CD14-positive monocyte (primary cell): Measurements from ENCODE around the gene HCN2. TPM values are rescaled to one million over a fixed set of nuclear protein-coding genes. Genes with fewer than 3 reads are reported as not detected.

ENCODE experiments used
- DNase-seq, 3 donors: peaks; one replicate each; pipeline ENCODE4 v3.0.0-alpha.2; 2011 to 2022
- H2AFZ ChIP-seq: 2 replicates; pipeline ENCODE4 v1.6.0; 2012; ENCODE audit warnings: mild to moderate bottlenecking, low read depth, low read length, inconsistent platforms; ENCODE audit not compliant: insufficient read depth, poor library complexity, severe bottlenecking
- H3K27ac ChIP-seq, 2 donors: 1 replicate in 1 of 2; 2 replicates in 1 of 2; pipeline ENCODE4 v1.5.1; 2012 to 2013; ENCODE audit warnings: low read length in 2 of 2, control low read depth in 1 of 2, inconsistent platforms in 1 of 2, low read depth in 1 of 2, mild to moderate bottlenecking in 1 of 2
- H3K27me3 ChIP-seq, 2 donors: one replicate each; pipeline versions ENCODE4 v1.6.0 to v1.6.1; 2011 to 2013; ENCODE audit warnings: low read length in 2 of 2; ENCODE audit not compliant: control insufficient read depth in 2 of 2, insufficient read depth in 2 of 2
- H3K36me3 ChIP-seq, 2 donors: replicated peaks in 1 of 2; 1 replicate in 1 of 2; 2 replicates in 1 of 2; pipeline versions ENCODE4 v1.5.1 to v1.6.1; 2012 to 2013; ENCODE audit warnings: low read length in 2 of 2, control low read depth in 1 of 2, inconsistent platforms in 1 of 2, mild to moderate bottlenecking in 1 of 2; ENCODE audit not compliant: insufficient read depth in 2 of 2, control insufficient read depth in 1 of 2
- H3K4me1 ChIP-seq, 2 donors: 1 replicate in 1 of 2; 2 replicates in 1 of 2; pipeline versions ENCODE4 v1.5.1 to v1.6.1; 2012 to 2013; ENCODE audit warnings: low read length in 2 of 2, control low read depth in 1 of 2, inconsistent platforms in 1 of 2, mild to moderate bottlenecking in 1 of 2, moderate library complexity in 1 of 2; ENCODE audit not compliant: insufficient read depth in 2 of 2, control insufficient read depth in 1 of 2
- H3K4me2 ChIP-seq: replicated peaks from 2 replicates; pipeline ENCODE3; 2012; ENCODE audit warnings: low read length, moderate library complexity, mild to moderate bottlenecking; ENCODE audit not compliant: poor library complexity, severe bottlenecking; ENCODE audit errors: extremely low read depth
- H3K4me3 ChIP-seq, 3 experiments: fragments of 200-600 bp in 1 of 3; sonication (generic) in 1 of 3; replicated peaks in 1 of 3; 1 replicate in 2 of 3; 2 replicates in 1 of 3; pipeline ENCODE4 v1.5.1; 2011 to 2013; ENCODE audit warnings: low read length in 3 of 3, mild to moderate bottlenecking in 3 of 3, control low read depth in 2 of 3, low read depth in 2 of 3, inconsistent platforms in 1 of 3, moderate library complexity in 1 of 3
- H3K79me2 ChIP-seq: 2 replicates; pipeline ENCODE4 v1.6.0; 2012; ENCODE audit warnings: mild to moderate bottlenecking, control low read depth, inconsistent platforms, low read length, moderate library complexity; ENCODE audit not compliant: insufficient read depth
- H3K9ac ChIP-seq: 2 replicates; pipeline ENCODE4 v1.6.0; 2017; ENCODE audit warnings: low read length, mild to moderate bottlenecking; ENCODE audit not compliant: insufficient read depth, poor library complexity, severe bottlenecking
- H3K9me3 ChIP-seq, 2 donors: replicated peaks in 1 of 2; 1 replicate in 1 of 2; 2 replicates in 1 of 2; pipeline versions ENCODE4 v1.5.1 to v1.6.1; 2012 to 2013; ENCODE audit warnings: low read length in 2 of 2, control low read depth in 1 of 2; ENCODE audit not compliant: control insufficient read depth in 1 of 2, insufficient read depth in 1 of 2
- H4K20me1 ChIP-seq: 2 replicates; pipeline ENCODE4 v1.6.0; 2012; ENCODE audit warnings: mild to moderate bottlenecking, low read length, control low read depth, moderate library complexity; ENCODE audit not compliant: insufficient read depth
- H3K27ac Mint-ChIP-seq, 7 donors: one replicate each; pipeline ENCODE4 v1.8.0; 2020; ENCODE audit warnings: mild to moderate bottlenecking in 7 of 7, mixed read lengths in 7 of 7, moderate library complexity in 6 of 7, inconsistent platforms in 2 of 7
- H3K27me3 Mint-ChIP-seq, 3 donors: one replicate each; pipeline ENCODE4 v1.8.0; 2021 to 2022; ENCODE audit warnings: low read depth in 3 of 3, mild to moderate bottlenecking in 3 of 3, mixed read lengths in 3 of 3, moderate library complexity in 3 of 3, inconsistent platforms in 1 of 3
- H3K36me3 Mint-ChIP-seq, 2 donors: one replicate each; pipeline ENCODE4 v1.8.0; 2020; ENCODE audit warnings: mixed read lengths in 2 of 2, inconsistent platforms in 1 of 2, mild to moderate bottlenecking in 1 of 2
- H3K4me1 Mint-ChIP-seq: one replicate; pipeline ENCODE4 v1.8.0; 2020; ENCODE audit warnings: mild to moderate bottlenecking, mixed read lengths
- H3K4me3 Mint-ChIP-seq, 2 donors: one replicate each; pipeline ENCODE4 v1.8.0; 2020; ENCODE audit warnings: mild to moderate bottlenecking in 2 of 2, mixed read lengths in 2 of 2, moderate library complexity in 1 of 2
- H3K9me3 Mint-ChIP-seq, 7 donors: one replicate each; pipeline ENCODE4 v1.8.0; 2020 to 2022; ENCODE audit warnings: mixed read lengths in 7 of 7, mild to moderate bottlenecking in 6 of 7, moderate library complexity in 6 of 7, inconsistent platforms in 2 of 7
- WGBS: methylation state at CpG from one replicate; pipeline ENCODE4 v1.1.5; 2013; ENCODE audit warnings: missing lambda C conversion rate; ENCODE audit not compliant: insufficient coverage; 5-methylcytosine and 5-hydroxymethylcytosine counted together
- intact Hi-C, 2 donors: fragments of 100-400 bp; cut with micrococcal nuclease; formaldehyde crosslinking; loops; one replicate each; pipeline versions ENCODE4 v1.15.0 to v1.15.1; 2023
- polyA plus RNA-seq, 3 donors: library from polyadenylated mRNA; depleted of rRNA in 1 of 3; unstranded in 2 of 3; stranded (reverse) in 1 of 3; fragments of 300-500 nt in 2 of 3; fragments of >200 nt in 1 of 3; fragmentation: Illumina TruSeq in 2 of 3; gene quantifications; 1 replicate in 2 of 3; 2 replicates in 1 of 3; pipeline ENCODE4 v1.2.3, GENCODE V29; 2012 to 2021
- TF ChIP-seq, protein P1 (sequence below): fragments of 200-600 bp; IDR thresholded peaks from one replicate; pipeline ENCODE4 v1.8.0; 2022; ENCODE audit warnings: antibody characterized with exemption, mild to moderate bottlenecking

Gene HCN2
- polyA plus RNA-seq, 3 donors: 0.21 TPM; not detected in 2

DNA sequence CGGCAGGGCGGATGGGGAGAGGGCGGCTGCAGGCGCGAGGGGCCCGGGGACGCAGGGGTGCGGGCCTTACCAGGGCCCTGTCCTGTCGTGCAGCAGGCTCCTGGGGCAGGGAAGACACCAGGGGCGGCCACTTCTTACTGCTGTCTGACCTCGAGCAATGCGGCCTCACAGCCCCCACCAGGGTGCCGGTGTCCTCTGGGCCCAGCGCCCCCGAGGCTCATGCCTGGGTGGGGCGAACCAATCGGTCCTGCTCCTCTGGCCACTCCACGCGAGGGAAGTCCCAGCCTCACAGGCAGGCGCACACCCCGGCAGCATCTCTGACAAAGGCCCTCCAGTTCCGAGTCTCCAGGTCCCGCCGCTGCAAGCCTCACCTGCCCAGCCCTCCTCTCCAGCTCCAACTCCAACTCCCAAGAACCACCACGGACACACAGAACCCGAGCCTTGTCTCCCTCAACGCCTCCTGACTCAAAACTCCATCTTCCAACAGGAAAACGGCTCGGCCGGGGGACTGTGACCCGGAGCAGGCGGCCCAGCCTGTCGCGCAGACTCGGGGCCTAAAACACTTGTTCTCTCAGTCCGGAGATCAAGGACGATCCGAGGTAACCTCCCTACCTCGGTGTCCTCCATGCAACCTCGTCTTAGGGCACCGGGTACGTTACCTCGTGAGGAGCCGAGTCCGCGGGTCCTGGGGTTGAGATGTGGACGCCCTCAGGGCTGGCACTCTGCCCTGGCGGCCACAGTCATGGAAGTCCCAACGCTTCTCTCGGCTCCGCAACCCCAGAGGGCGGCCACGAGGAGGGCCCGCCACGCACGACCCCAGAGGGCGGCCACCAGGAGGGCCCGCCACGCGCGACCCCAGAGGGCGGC is 56.5 kb downstream of the HCN2 start:
- Histone ChIP-seq H4K20me1 (peaks cover 66% of the 10 kb centered on the region), H3K4me1 (no peaks in the 10 kb centered on the region), H3K4me2 (no peak overlapping the region), H3K27me3 (no peaks in the 10 kb centered on the region), H3K27ac (no peak overlapping the region), H3K9ac (no peak overlapping the region), H3K9me3 (no peaks in the 10 kb centered on the region), H3K79me2 (peaks cover 5% of the 10 kb centered on the region), H3K36me3 (peaks cover 53 to 59% of the 10 kb centered on the region in 2 donors), H3K4me3 (no peak overlapping the region), H2AFZ (no peak overlapping the region)
- DNase-seq: no peak
- intact Hi-C loops: no loop called here
- H3K9me3 Mint-ChIP-seq: peaks cover 0 to 2% (median 0%) of the 10 kb centered on the region in 7 donors
- H3K27ac Mint-ChIP-seq: peak overlapping the region in 1 of 7 donors; percentile 61
- H3K27me3 Mint-ChIP-seq: no peaks in the 10 kb centered on the region
- no peak overlapping the region for H3K4me3 Mint-ChIP-seq
- peaks cover 19 to 50% of the 10 kb centered on the region in 2 donors for H3K36me3 Mint-ChIP-seq
- no peaks in the 10 kb centered on the region for H3K4me1 Mint-ChIP-seq
- TF ChIP-seq, protein P1, sequence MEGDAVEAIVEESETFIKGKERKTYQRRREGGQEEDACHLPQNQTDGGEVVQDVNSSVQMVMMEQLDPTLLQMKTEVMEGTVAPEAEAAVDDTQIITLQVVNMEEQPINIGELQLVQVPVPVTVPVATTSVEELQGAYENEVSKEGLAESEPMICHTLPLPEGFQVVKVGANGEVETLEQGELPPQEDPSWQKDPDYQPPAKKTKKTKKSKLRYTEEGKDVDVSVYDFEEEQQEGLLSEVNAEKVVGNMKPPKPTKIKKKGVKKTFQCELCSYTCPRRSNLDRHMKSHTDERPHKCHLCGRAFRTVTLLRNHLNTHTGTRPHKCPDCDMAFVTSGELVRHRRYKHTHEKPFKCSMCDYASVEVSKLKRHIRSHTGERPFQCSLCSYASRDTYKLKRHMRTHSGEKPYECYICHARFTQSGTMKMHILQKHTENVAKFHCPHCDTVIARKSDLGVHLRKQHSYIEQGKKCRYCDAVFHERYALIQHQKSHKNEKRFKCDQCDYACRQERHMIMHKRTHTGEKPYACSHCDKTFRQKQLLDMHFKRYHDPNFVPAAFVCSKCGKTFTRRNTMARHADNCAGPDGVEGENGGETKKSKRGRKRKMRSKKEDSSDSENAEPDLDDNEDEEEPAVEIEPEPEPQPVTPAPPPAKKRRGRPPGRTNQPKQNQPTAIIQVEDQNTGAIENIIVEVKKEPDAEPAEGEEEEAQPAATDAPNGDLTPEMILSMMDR: no peak
- WGBS: 94% methylated on average over 62 of the region's 62 CpGs

DNA sequence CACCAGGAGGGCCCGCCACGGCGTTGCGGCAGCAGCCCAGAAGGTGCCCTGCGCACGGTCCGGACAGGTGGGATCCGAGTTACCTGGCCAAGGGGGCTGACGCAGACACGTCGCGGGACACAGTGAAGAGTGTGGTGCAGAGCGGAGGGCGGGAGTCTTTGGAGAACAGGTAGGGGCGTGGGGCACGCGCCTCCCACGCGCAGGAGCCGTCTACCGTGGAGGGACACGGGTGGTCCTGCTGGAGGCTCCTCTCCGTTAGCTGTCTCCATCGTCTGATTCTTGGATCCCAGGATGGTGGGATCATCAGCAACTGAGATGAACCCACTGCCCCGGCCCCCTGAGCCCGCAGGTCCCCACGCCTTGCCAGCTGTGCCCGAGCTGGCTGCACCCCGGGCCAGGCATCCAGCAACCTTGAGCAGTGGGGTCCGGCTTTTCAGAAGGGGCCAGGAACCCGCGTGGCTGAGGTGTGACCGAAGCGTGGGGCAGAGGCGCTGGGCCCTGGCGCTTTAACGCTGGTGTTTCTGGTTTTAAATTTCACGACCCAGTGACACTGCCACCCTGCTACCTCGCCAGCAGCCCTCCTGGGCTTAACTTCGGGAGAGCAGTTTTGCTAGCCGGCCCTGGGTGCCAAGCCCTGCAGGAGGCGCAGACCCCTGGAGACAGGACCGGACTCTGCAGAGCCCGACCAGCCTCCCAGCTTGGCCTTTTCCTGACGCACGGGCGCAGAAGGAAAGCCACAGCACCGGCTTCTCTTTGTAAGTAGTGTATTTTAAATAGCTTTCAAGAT is 57.3 kb downstream of the HCN2 start:
- H3K79me2 ChIP-seq: peaks cover 13% of the 10 kb centered on the region
- Mint-ChIP-seq H3K27ac (no peak overlapping the region), H3K4me3 (no peak overlapping the region), H3K36me3 (peaks cover 23 to 56% of the 10 kb centered on the region in 2 donors), H3K27me3 (no peaks in the 10 kb centered on the region), H3K4me1 (no peaks in the 10 kb centered on the region), H3K9me3 (no peaks in the 10 kb centered on the region)
- H3K4me3 ChIP-seq: no peak overlapping the region
- intact Hi-C loops: no loop called here
- H4K20me1 ChIP-seq: peaks cover 74% of the 10 kb centered on the region
- no peak overlapping the region for H2AFZ ChIP-seq
- H3K9ac ChIP-seq: no peak overlapping the region
- no peaks in the 10 kb centered on the region for H3K9me3 ChIP-seq
- H3K27ac ChIP-seq: no peak overlapping the region
- TF ChIP-seq, protein P1: no peak
- no peak for DNase-seq
- WGBS: 94% methylated on average over 39 of the region's 48 CpGs
- no peak overlapping the region for H3K4me2 ChIP-seq
- no peaks in the 10 kb centered on the region for H3K27me3 ChIP-seq
- peaks cover 60 to 67% of the 10 kb centered on the region in 2 donors for H3K36me3 ChIP-seq
- H3K4me1 ChIP-seq: no peaks in the 10 kb centered on the region
